ENCODE measurements around the gene WARS2. TPM values are rescaled to one million over a fixed set of nuclear protein-coding genes. Genes with fewer than 3 reads are reported as not detected.

Gene WARS2
- total and polyA plus RNA-seq, 8 donors: 3.5 to 48.4 (median 9.5) TPM

DNA sequence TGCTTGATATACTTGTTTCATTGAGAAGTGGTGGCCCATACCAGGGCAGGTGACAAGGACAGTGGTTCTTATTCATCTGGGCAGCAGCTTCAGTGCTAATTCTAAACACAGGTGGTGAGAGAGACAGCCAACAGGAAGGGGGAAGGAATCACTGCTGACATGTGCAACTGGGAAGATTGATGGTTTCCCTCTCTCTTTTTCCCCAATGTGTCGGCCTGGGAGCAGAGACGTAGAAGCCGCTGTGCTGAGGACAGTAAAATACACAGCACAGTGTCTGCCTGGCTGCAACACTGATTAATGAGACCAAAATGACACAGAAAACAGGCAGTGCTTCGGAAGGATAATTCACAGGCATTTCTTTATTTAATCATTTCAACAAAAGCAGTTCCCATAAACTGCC lies 48.8 kb downstream of the WARS2 start:
- 68 to 86% (median 77%) methylated on average over 4 of the region's 4 CpGs for WGBS, 5 donors

DNA sequence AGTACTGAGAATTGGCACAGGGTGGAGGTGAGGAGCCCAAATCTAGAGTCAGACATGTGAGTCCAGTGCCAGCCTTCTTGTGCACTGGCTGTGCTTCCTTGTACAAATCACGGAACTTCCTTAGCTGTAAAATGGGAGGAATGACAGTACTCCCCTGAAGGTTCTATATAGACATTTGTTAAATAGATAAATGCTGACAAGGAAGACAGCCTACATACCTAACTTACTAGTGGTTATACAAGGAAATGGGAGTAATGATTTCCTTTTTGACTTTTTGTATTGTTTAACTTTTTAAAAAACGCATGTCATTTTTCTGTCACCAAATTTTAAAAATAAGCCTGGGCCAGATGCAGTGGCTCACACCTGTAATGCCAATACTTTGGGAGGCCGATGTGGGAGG lies 50.2 kb downstream of the WARS2 start:
- no peaks in the 10 kb centered on the region for H3K36me3 ChIP-seq
- TF ChIP-seq POLR2A (IDR thresholded peaks at IDR 0.05) (no peak), POLR2AphosphoS5 (IDR thresholded peaks at IDR 0.05) (no peak), EP300 (IDR thresholded peaks at IDR 0.05) (no peak), CTCF (IDR thresholded peaks at IDR 0.05) (no peak)
- peaks cover 0 to 9% (median 0%) of the 10 kb centered on the region in 4 donors for H3K9me3 ChIP-seq
- no peaks in the 10 kb centered on the region for H3K4me1 ChIP-seq
- no peak for DNase-seq
- H3K27me3 ChIP-seq: no peaks in the 10 kb centered on the region
- no peak overlapping the region for H3K27ac ChIP-seq
- intact Hi-C loops (cut with DNase I; ENCODE audit: low total_unique reads): no loop called here
- WGBS, 5 donors: 94 to 99% (median 97%) methylated on average over 3 of the region's 3 CpGs
- no peak overlapping the region for H3K4me3 ChIP-seq

More for the DNA sequence above, 48.8 kb downstream of the WARS2 start:
- peak in 1 of 2 donors; percentile 23 for DNase-seq
- Histone ChIP-seq H3K36me3 (no peaks in the 10 kb centered on the region), H3K9me3 (peaks cover 0 to 9% (median 0%) of the 10 kb centered on the region in 4 donors), H3K27ac (no peak overlapping the region), H3K27me3 (no peaks in the 10 kb centered on the region), H3K4me1 (no peaks in the 10 kb centered on the region), H3K4me3 (no peak overlapping the region)
- intact Hi-C loops (cut with DNase I; ENCODE audit: low total_unique reads): no loop called here
- TF ChIP-seq POLR2AphosphoS5 (IDR thresholded peaks at IDR 0.05): no peak
- no peak for TF ChIP-seq CTCF (IDR thresholded peaks at IDR 0.05)
- TF ChIP-seq POLR2A (IDR thresholded peaks at IDR 0.05): no peak

- intact Hi-C loops (cut with DNase I; ENCODE audit: low total_unique reads): no loop called here
- DNase-seq: no peak
- H3K27ac ChIP-seq: no peak overlapping the region
- H3K9me3 ChIP-seq: peaks cover 0 to 9% (median 0%) of the 10 kb centered on the region in 4 donors
- no peaks in the 10 kb centered on the region for H3K4me1 ChIP-seq
- TF ChIP-seq EP300 (IDR thresholded peaks at IDR 0.05): no peak
- no peak for TF ChIP-seq POLR2A (IDR thresholded peaks at IDR 0.05)
- no peak for TF ChIP-seq CTCF (IDR thresholded peaks at IDR 0.05)
- no peak for TF ChIP-seq POLR2AphosphoS5 (IDR thresholded peaks at IDR 0.05)
- H3K4me3 ChIP-seq: no peak overlapping the region
- no peaks in the 10 kb centered on the region for H3K36me3 ChIP-seq
- no peaks in the 10 kb centered on the region for H3K27me3 ChIP-seq
- 39 to 63% (median 51%) methylated on average over 2 of the region's 2 CpGs for WGBS, 5 donors
These were observed 53.6 kb downstream of the WARS2 start for GRCh38 chr1:119086830-119087229.

DNA sequence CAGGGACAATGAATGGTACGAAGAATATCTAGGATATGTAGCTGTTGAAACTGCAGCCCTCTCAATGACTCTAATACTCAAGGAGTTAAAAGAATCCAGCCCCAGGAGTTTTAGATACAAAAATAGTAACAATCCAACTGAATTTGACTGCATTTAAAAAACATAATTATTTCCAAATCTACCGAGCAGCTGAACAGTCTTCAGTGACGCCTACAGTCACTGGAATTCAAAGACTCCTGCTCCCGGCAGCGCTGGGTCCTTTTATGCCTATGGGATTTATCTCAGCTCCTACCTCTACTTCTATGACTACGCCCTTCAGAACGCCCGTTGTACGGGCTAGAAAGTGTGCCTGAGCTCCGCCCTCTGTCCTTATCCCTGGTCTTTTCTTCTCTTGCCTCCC lies 55.7 kb downstream of the WARS2 start:
- Histone ChIP-seq H3K36me3 (no peaks in the 10 kb centered on the region), H3K27me3 (no peaks in the 10 kb centered on the region), H3K27ac (no peak overlapping the region), H3K4me1 (no peaks in the 10 kb centered on the region), H3K9me3 (no peaks in the 10 kb centered on the region), H3K4me3 (no peak overlapping the region)
- TF ChIP-seq EP300 (IDR thresholded peaks at IDR 0.05) (no peak), POLR2AphosphoS5 (IDR thresholded peaks at IDR 0.05) (no peak), POLR2A (IDR thresholded peaks at IDR 0.05) (no peak), CTCF (IDR thresholded peaks at IDR 0.05) (no peak)
- no peak for DNase-seq
- 83 to 95% (median 89%) methylated on average over 10 of the region's 10 CpGs for WGBS, 5 donors
- intact Hi-C loops (cut with DNase I; ENCODE audit: low total_unique reads): no loop called here
